LNCAP (cell line): Measurements from ENCODE around the gene KLF7.

Experiments used
- CTCF ChIP-seq: fragments of 450-650 bp; IDR thresholded peaks from 2 replicates; pipeline ENCODE4 v1.5.1; 2017; ENCODE audit warnings: mild to moderate bottlenecking

Gene KLF7

DNA sequence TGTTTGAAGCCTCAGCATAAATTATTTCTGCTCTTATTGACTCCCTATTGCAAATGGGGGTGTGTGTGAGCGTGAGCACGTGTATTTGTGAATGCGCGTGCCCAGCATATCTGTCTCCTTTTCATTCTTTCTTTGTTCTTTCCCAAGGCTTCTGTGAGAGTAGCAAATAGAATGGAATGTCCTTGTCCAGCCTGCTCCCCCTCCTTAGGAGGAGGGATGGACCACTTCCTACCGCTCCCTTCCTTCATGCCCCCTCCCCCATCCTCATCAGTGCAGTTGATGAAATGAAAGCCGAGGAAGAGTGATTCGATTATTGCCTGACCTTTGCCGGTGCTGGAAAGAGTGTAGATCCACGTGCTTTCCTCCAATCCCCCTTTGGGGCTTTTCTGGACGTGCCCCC, 124.5 kb downstream of the KLF7 start:
- no peak for TF ChIP-seq CTCF

DNA sequence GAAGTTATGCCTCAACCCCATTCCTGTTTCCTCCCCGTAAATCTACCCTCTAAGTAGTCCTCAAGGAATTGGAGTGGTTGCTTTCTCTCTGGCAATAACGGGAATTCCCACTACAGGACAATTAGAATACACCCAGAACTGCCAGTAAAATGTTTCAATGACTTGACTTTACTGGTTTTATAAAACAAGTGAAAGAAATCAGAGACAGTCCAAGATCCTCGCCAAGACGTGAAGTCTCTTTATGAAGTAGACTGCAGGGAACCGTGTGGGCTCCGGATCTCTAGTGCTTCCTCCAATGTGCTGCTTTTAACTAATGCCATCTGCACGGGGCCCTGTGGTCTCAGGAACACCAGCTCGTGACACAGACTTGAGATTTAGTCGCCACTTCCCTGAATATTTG, 125.1 kb downstream of the KLF7 start:
- TF ChIP-seq CTCF = no peak

GRCh38 chr2:207039225-207039624, 126.5 kb downstream of the KLF7 start:
- no peak for TF ChIP-seq CTCF

GRCh38 chr2:207038299-207038698, 127.4 kb downstream of the KLF7 start:
- TF ChIP-seq CTCF = no peak

DNA sequence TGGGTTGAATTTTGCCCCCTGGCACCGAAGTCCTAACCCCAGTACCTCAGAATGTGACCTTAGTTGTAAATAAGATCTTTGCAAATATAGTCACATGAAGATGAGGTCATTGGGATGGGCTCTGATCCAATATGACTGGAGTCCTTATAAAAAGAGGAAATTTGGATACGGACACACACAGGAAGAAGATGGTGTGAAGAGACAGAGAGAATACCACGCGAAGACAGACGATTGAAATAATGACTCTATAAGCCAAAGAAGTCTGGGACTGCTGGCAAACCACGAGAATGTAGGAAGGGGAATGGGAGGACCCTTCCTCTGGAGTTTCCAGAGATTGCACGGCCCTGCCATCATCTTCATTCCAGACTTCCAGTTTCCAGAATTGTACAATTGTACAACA, 127.9 kb downstream of the KLF7 start:
- TF ChIP-seq CTCF = no peak

DNA sequence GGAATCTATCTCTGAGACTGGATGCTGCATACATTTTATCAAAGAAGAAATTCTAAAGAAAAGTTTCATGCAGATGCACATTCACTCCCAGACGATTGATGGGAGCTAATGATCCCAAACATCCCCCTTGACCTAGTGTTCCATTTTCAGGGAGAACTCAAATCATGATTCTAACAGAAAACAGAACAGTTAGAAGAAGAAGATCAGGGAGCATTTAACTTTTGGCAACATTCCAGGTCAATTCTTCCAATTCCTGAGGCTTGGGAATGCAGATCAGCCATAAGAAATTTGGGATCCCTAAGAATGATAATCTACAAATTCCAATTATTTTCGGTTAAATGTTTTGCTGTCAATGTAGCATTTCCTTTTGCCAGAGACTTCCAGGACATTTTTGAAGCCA, 129.9 kb downstream of the KLF7 start:
- TF ChIP-seq CTCF = no peak

- no peak for TF ChIP-seq CTCF
Measured at GRCh38 chr2:207032490-207032889, 133.3 kb downstream of the KLF7 start.
